HL-60/S4 (cell line): ENCODE results near the gene LOX.

ENCODE experiments used
- in situ Hi-C: fragments of 300-500 bp; cut with MboI; formaldehyde crosslinking; loops from 2 replicates; pipeline ENCODE4 v1.14.3; 2022; ENCODE audit warnings: low sequenced_read_pairs

The LOX gene

DNA sequence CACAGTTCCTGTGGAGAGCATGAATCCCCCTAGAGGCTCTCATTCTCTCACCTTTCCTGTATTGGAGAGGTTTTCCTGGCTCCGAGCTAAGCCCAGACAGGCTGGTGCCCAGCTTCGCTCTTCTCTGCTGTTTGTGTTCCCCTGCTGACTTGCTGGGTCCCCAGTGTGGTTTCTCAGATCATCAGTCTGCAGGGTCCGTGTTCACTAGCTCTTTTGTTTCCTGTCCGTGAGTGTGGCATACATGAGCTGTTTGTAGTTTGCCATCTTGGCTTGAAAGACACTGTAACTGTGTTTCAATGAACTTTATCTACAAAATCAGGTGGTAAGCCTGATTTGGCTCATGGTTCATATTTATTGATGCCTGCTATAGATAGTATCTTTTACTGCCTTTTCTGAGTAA is 23.8 kb downstream of the LOX start:
- in situ Hi-C loops = no loop called here

DNA sequence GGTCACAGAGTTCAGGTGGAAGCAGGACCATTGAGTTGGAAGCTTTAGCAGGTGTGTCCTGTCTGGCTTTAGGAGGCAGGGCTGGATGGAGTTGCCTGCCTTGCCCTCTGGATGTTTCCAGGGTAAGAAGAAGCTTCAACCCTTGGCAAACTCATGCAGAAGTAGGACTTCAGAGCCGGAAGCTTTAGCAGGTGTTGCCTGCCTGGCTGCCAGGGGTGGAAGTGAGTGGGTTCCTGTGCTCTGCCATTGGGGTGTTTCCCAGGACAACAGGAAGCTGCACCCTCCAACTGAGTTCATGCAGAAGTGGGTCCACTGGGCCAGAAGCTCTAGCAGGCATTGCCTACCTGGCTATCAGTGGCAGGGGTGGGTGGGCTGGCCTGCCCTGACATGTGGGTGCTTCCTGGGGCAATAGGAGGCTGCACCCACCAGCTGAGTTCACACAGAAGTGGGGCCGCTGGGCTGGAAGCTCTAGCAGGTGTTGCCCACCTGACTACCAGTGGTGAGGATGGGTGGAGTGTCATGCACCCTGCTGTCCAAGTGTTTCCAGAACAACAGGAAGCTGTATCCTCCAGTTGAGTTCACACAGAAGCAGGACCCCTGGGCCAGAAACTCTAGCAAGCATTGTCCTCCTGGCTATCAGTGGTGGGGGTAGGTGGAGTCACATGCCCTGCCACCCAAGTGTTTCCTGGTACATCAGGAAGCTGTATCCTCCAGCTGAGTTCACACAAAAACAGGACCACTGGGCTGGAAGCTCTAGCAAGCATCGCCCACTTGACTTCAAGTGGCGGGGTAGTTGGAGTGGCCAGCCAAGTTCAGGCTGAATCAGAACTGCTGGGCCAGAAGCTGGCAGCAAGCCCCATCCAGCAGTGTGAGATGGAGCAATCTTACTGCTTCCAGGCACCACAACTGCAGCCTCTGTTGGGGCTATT is 24.6 kb downstream of the LOX start:
- in situ Hi-C loops = no loop called here

DNA sequence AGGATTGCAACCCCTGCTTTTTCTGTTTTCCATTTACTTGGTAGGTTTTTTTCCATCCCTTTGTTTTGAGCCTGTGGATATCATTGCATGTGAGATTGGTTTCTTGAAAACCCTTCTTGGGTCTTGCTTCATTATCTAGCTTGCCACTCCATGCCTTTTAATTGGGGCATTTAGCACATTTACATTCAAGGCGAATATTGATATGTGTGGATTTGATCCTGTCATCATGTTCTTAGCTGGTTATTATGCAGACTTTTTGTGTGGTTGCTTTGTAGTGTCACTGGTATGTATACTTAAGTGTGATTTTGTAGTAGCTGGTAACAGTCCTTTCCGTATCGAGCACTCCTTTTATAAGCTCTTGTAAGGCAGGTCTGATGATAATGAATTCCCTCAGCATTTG is 26.5 kb downstream of the LOX start:
- in situ Hi-C loops = no loop called here

GRCh38 chr5:122050959-122051358 is 27.1 kb downstream of the LOX start:
- in situ Hi-C loops = no loop called here

- in situ Hi-C loops = no loop called here
Observed at GRCh38 chr5:122040636-122041302, 37.3 kb downstream of the LOX start.

- in situ Hi-C loops = no loop called here
Observed at GRCh38 chr5:122036326-122036725, 41.7 kb downstream of the LOX start.

DNA sequence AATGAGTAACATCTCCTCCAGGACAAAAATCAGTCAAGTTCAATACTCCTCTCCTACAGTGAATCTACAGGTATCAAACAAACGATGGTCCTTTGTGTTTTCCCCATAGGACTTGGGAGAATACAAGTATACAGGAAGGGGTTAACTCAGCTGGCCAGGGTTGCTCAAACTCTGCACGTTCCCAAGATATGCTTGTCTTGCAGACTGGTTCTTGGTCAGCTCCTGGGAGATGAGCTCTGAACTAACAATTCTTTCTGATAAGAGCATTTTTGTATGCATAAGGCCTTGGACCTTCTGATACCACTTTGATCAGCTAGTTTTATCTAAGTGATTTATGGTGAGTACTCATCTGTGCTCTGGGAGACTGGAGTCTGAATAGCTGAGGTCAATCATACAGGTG is 42.1 kb downstream of the LOX start:
- in situ Hi-C loops = no loop called here

- in situ Hi-C loops = no loop called here
Observed at GRCh38 chr5:122031836-122032235, 46.2 kb downstream of the LOX start.

DNA sequence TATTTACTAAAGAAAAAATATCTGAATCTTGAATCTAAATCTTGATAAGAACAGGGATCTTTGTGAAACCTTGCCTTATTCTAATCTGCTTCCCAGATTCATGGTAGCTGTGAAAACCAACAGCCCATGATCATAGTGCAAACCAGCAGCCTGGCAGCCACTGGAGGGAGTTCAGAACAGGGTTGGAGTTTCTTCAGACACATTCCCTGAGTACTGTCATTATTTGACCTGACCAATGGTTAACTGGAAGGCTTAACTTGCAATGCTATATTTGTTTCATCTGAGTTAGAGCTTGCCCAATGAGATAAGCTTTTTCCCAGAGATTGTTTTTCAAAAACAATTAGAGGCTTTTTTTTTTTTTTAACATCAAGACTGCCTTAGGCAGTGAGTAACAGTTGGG is 47.8 kb downstream of the LOX start:
- in situ Hi-C loops = no loop called here

DNA sequence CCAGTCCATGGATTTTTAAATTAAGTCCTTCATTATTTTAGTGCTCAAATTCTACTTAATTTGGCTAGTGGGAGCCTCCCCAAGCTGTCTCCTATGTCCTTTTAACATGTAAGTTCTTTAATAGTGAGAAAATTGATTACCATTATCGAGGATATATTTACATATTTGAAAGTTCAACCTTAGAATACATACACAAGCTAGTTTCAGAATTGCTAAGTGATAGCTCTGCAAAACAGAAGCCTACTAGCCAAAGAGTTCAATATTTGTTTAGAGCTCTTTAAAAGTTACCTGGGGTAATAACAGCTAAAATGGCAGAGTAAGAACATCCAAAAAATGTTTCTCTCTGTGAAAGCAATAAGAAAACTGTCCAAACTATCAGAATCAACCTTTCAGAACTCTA is 48.2 kb downstream of the LOX start:
- in situ Hi-C loops = no loop called here

GRCh38 chr5:122022966-122023365 is 55.1 kb downstream of the LOX start:
- in situ Hi-C loops = no loop called here

GRCh38 chr5:122019919-122020590 is 58.0 kb downstream of the LOX start:
- in situ Hi-C loops = no loop called here

GRCh38 chr5:122015471-122015870 is 62.6 kb downstream of the LOX start:
- in situ Hi-C loops = no loop called here

DNA sequence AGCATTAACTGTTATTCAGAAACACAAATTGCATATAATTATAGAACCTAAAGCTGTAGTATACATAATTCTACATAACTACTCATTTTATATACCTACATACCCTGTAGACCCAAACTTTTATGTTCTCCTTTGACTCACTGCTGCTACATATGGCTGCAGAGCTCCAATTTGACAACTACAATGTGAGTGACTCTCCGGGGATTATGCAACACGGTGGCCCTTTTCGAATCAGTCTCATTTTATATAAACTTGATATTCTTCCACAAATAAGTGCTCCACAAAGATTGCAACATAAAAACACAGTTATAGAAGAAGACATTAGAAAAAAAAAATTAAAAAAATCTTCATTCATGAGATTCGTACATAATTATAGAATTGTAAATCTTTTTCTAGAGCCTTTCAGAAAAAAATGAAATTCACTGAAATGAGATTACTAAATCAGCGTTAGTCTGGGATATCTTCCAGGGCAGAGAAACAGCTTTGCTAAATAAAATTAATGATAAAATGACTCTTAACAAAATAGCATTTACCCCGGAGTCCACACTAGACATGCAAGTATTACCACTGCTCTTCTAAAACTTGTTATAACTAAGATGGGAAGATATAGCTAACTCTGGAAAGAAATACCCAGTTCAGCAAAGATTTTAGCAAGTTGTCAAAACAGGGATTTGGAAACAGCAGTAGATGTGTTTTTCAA is 63.7 kb downstream of the LOX start:
- in situ Hi-C loops = no loop called here
